K562 (cell line): ENCODE results near the gene MEAF6. TPM values are rescaled to one million over a fixed set of nuclear protein-coding genes. Genes with fewer than 3 reads are reported as not detected.

Experiments used
- CEBPB ChIP-seq: fragments of 450-650 bp; IDR thresholded peaks from 2 replicates; pipeline ENCODE4 v1.6.1; 2016; ENCODE audit warnings: missing genetic modification characterization, missing compliant biosample characterization
- FOXA3 ChIP-seq, 2 experiments: fragments of 450-650 bp in 1 of 2; sonication (generic) in 1 of 2; formaldehyde crosslinking; IDR thresholded peaks in 1 of 2; conservative IDR thresholded peaks in 1 of 2; 2 replicates each; pipeline versions ENCODE4 v1.4.0 to v1.8.0; 2020 to 2022; ENCODE audit warnings: mild to moderate bottlenecking in 2 of 2, missing genetic modification reagents in 1 of 2
- FOXK2 ChIP-seq, 2 experiments: fragments of 450-650 bp; IDR thresholded peaks in 1 of 2; conservative IDR thresholded peaks in 1 of 2; 2 replicates each; pipeline ENCODE4 v1.6.1; 2016; ENCODE audit warnings: low read depth in 2 of 2, mild to moderate bottlenecking in 1 of 2
- GABPB1 ChIP-seq: sonication (generic); formaldehyde crosslinking; IDR thresholded peaks from 2 replicates; pipeline ENCODE4 v1.8.0; 2022; ENCODE audit warnings: mild to moderate bottlenecking, missing genetic modification reagents
- HOXB6 ChIP-seq: fragments of 250-450 bp; sonication (Bioruptor Pico); IDR thresholded peaks from 2 replicates; pipeline ENCODE4 v1.5.1; 2022; ENCODE audit warnings: mild to moderate bottlenecking, borderline replicate concordance
- MLX ChIP-seq, 2 experiments: fragments of 450-650 bp in 1 of 2; sonication (generic) in 1 of 2; formaldehyde crosslinking; conservative IDR thresholded peaks; 2 replicates each; pipeline versions ENCODE4 v1.4.0 to v1.8.1; 2020 to 2022; ENCODE audit warnings: mild to moderate bottlenecking in 1 of 2, missing genetic modification reagents in 1 of 2
- NR2C2 ChIP-seq, 2 experiments: fragments of 200-800 bp in 1 of 2; sonication (Bioruptor generic) in 1 of 2; sonication (generic) in 1 of 2; formaldehyde crosslinking in 1 of 2; IDR thresholded peaks; 2 replicates each; pipeline versions ENCODE4 v1.6.1 to v1.8.0; 2016 to 2022; ENCODE audit warnings: mild to moderate bottlenecking in 1 of 2, missing compliant biosample characterization in 1 of 2, missing genetic modification characterization in 1 of 2, missing genetic modification reagents in 1 of 2
- PKNOX1 ChIP-seq: fragments of 450-650 bp; IDR thresholded peaks from 2 replicates; pipeline ENCODE4 v1.6.1; 2016
- POLR2AphosphoS2 ChIP-seq: IDR thresholded peaks from 2 replicates; pipeline ENCODE4 v1.6.1; 2012; ENCODE audit warnings: low read length, improper control_type of control experiment
- PPARD ChIP-seq: fragments of 250-450 bp; sonication (Bioruptor Pico); IDR thresholded peaks from 2 replicates; pipeline ENCODE4 v1.8.0; 2022; ENCODE audit warnings: inconsistent platforms, mild to moderate bottlenecking, moderate library complexity
- SOX6 ChIP-seq: fragments of 450-650 bp; IDR thresholded peaks from 2 replicates; pipeline ENCODE4 v1.6.1; 2014; ENCODE audit warnings: mild to moderate bottlenecking
- ZBTB26 ChIP-seq: fragments of 450-650 bp; formaldehyde crosslinking; IDR thresholded peaks from 2 replicates; pipeline ENCODE4 v1.4.0; 2022; ENCODE audit warnings: missing genetic modification characterization
- ZKSCAN1 ChIP-seq: fragments of 150-350 bp; IDR thresholded peaks from 2 replicates; pipeline ENCODE4 v1.6.1; 2016; ENCODE audit warnings: low read depth, low read length
- ZNF512 ChIP-seq: IDR thresholded peaks from 2 replicates; pipeline ENCODE4 v1.6.1; 2016; ENCODE audit warnings: missing genetic modification characterization, missing compliant biosample characterization
- polyA plus RNA-seq, 8 experiments: library from polyadenylated mRNA; depleted of rRNA in 4 of 8; stranded (reverse) in 5 of 8; unstranded in 3 of 8; fragments of >200 nt; fragmentation: Nextera tagmentation in 2 of 8; fragmentation: Illumina TruSeq in 1 of 8; extraction: Ambion mirVana in 2 of 8; extraction: Trizol in 1 of 8; gene quantifications; 2 replicates each; pipeline versions ENCODE4 v1.2.1 to v1.2.3, GENCODE V29; 2011 to 2014; ENCODE audit warnings: inconsistent platforms in 1 of 8, missing spikeins in 1 of 8
- total RNA-seq, 7 experiments: library from RNA; depleted of rRNA in 6 of 7; stranded (reverse); fragments of >200 nt in 6 of 7; fragmentation: Illumina TruSeq in 2 of 7; extraction: Trizol in 2 of 7; gene quantifications; 2 replicates each; pipeline versions ENCODE4 v1.2.1 to v1.2.3, GENCODE V29; 2011 to 2021; ENCODE audit warnings: low replicate concordance in 1 of 7
- TF ChIP-seq, protein P1 (sequence below): sonication (generic); formaldehyde crosslinking; IDR thresholded peaks from 2 replicates; pipeline ENCODE4 v1.8.0; 2022; ENCODE audit warnings: missing genetic modification reagents, mild to moderate bottlenecking, borderline replicate concordance
- TF ChIP-seq, protein P2 (sequence below): fragments of 250-450 bp; sonication (Bioruptor Pico); IDR thresholded peaks from 2 replicates; pipeline ENCODE4 v1.9.0; 2021; ENCODE audit warnings: mild to moderate bottlenecking
- TF ChIP-seq, protein P3 (sequence below): fragments of 150-350 bp; conservative IDR thresholded peaks from 2 replicates; pipeline ENCODE4 v1.6.1; 2014; ENCODE audit warnings: low read length

The MEAF6 gene
- total and polyA plus RNA-seq, 9 of the 15 experiments (the other 6 are each of a cell fraction or from before 2014, with no cell fraction given), result 55.0 to 151 (median 92.3) TPM

DNA sequence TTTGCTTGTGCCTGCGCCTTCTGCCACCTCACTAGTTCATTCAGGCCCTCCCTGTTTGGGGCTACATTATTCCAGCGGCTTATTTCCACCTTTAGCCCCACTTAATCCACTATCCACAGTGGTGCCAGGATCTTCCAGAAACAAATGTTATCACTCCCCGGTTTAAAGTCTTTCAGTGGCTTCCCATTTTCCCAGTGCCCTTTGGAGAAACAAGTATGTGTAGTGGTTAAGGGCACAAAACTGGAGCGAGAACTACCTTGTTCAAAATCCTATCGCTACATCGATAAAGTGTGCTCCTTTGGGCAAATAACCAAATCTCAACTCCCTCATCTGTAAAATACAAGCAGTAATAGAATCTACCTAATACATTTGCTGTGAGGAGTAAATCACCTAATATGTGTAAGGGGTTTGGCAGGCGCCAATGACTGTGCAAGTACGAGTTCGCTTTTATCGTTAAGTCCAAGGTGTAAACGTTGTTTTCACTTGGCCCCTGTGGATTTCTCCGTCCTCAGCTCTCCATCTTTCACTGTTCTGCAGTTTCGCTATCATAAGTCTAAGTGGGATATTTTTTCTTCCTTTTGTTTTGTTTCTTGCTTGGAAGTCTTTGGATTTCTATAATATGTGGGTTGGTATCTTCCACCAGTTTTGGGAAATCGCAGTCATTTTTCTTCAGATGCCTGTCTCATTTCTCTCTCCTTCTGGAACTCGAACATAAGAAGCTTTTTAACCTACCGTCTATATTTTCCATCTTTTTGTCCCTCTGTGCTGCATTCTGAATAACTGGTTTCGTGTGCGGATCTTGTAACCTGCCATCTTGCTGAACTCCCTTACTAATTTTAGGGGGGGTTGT is 844 bp upstream of the MEAF6 start (continued):
- no peak for TF ChIP-seq ZBTB26 (CRISPR knock-in tag)
- 0 out of 2 replicates have a peak, but pooled peaks have one; percentile 27 for TF ChIP-seq PKNOX1
- peak; percentile 94 for TF ChIP-seq ZKSCAN1
- TF ChIP-seq ZNF512 (tag), result 0 out of 2 replicates have a peak, but pooled peaks have one; percentile 44
- TF ChIP-seq, protein P1, sequence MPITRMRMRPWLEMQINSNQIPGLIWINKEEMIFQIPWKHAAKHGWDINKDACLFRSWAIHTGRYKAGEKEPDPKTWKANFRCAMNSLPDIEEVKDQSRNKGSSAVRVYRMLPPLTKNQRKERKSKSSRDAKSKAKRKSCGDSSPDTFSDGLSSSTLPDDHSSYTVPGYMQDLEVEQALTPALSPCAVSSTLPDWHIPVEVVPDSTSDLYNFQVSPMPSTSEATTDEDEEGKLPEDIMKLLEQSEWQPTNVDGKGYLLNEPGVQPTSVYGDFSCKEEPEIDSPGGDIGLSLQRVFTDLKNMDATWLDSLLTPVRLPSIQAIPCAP (CRISPR knock-in tag), result no peak
- TF ChIP-seq FOXK2 (conservative IDR thresholded peaks at IDR 0.05 in 1 of 2, IDR thresholded peaks at IDR 0.05 in 1 of 2; ENCODE audit: low read depth in 2 of 2), result peak in 1 of 2 experiments; percentile 11; a peak in 3 of 4 replicates
- no peak for TF ChIP-seq PPARD (CRISPR knock-in tag)
- TF ChIP-seq POLR2AphosphoS2, result no peak
- TF ChIP-seq CEBPB (tag), result no peak
- no peak for TF ChIP-seq GABPB1 (CRISPR knock-in tag)
- 0 out of 2 replicates have a peak, but pooled peaks have one; percentile 19 for TF ChIP-seq HOXB6 (CRISPR knock-in tag)
- TF ChIP-seq, protein P2, sequence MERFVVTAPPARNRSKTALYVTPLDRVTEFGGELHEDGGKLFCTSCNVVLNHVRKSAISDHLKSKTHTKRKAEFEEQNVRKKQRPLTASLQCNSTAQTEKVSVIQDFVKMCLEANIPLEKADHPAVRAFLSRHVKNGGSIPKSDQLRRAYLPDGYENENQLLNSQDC (CRISPR knock-in tag), result peak; percentile 47; the same call in 1 of the 2 replicates
- TF ChIP-seq, protein P3, sequence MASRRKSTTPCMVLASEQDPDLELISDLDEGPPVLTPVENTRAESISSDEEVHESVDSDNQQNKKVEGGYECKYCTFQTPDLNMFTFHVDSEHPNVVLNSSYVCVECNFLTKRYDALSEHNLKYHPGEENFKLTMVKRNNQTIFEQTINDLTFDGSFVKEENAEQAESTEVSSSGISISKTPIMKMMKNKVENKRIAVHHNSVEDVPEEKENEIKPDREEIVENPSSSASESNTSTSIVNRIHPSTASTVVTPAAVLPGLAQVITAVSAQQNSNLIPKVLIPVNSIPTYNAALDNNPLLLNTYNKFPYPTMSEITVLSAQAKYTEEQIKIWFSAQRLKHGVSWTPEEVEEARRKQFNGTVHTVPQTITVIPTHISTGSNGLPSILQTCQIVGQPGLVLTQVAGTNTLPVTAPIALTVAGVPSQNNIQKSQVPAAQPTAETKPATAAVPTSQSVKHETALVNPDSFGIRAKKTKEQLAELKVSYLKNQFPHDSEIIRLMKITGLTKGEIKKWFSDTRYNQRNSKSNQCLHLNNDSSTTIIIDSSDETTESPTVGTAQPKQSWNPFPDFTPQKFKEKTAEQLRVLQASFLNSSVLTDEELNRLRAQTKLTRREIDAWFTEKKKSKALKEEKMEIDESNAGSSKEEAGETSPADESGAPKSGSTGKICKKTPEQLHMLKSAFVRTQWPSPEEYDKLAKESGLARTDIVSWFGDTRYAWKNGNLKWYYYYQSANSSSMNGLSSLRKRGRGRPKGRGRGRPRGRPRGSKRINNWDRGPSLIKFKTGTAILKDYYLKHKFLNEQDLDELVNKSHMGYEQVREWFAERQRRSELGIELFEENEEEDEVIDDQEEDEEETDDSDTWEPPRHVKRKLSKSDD, result no peak
- no peak for TF ChIP-seq FOXA3 (CRISPR knock-in tag; conservative IDR thresholded peaks at IDR 0.05 in 1 of 2, IDR thresholded peaks at IDR 0.05 in 1 of 2)
- TF ChIP-seq MLX (CRISPR knock-in tag; conservative IDR thresholded peaks at IDR 0.05), result no peak
- TF ChIP-seq NR2C2 (CRISPR knock-in tag; IDR thresholded peaks at IDR 0.05), result no peak
- peak; percentile 57 for TF ChIP-seq NR2C2 (tag; IDR thresholded peaks at IDR 0.05)
- no peak for TF ChIP-seq SOX6
